HG03135 (cell line): Measurements from ENCODE around the gene GNAS-AS1.
A peak's percentile ranks its signal among the peaks of the same experiment; 100 is the strongest.

Experiments
- ATAC-seq: cut with Tn5 transposase; IDR thresholded peaks from one replicate; pipeline ENCODE4 v1.9.1; 2021; ENCODE audit warnings: mild to moderate bottlenecking, moderate library complexity; ENCODE audit not compliant: unreplicated experiment

The GNAS-AS1 gene

GRCh38 chr20:58863044-58863790, 12.5 kb upstream of the GNAS-AS1 start:
- ATAC-seq = no peak

- ATAC-seq = no peak
These were observed 5.0 kb upstream of the GNAS-AS1 start for GRCh38 chr20:58855506-58856389.

- ATAC-seq = no peak
These were observed 4.2 kb upstream of the GNAS-AS1 start for GRCh38 chr20:58854638-58855471.

GRCh38 chr20:58853976-58854637, 3.4 kb upstream of the GNAS-AS1 start:
- no peak for ATAC-seq

GRCh38 chr20:58853466-58853865, 2.8 kb upstream of the GNAS-AS1 start:
- ATAC-seq = no peak

GRCh38 chr20:58852543-58853271, 2.0 kb upstream of the GNAS-AS1 start, which contains the start of gene GNAS:
Gene GNAS (plus strand): TSS chr20:58852716.
- ATAC-seq = no peak

GRCh38 chr20:58851969-58852458, 1.3 kb upstream of the GNAS-AS1 start:
- no peak for ATAC-seq

- ATAC-seq = peak; percentile 18
These were observed 693 bp upstream of the GNAS-AS1 start for GRCh38 chr20:58851221-58851968.

- ATAC-seq = no peak
These were observed 3.2 kb downstream of the GNAS-AS1 start for GRCh38 chr20:58847463-58847862.

GRCh38 chr20:58845706-58846105, 5.0 kb downstream of the GNAS-AS1 start:
- ATAC-seq = no peak

- no peak for ATAC-seq
These were observed 7.6 kb downstream of the GNAS-AS1 start for GRCh38 chr20:58843128-58843556.

GRCh38 chr20:58842276-58842675, 8.4 kb downstream of the GNAS-AS1 start:
- no peak for ATAC-seq

GRCh38 chr20:58841539-58842264, 9.0 kb downstream of the GNAS-AS1 start:
- ATAC-seq = no peak

- no peak for ATAC-seq
These were observed 9.7 kb downstream of the GNAS-AS1 start for GRCh38 chr20:58840816-58841538.

- no peak for ATAC-seq
These were observed 10.5 kb downstream of the GNAS-AS1 start for GRCh38 chr20:58839991-58840747.

GRCh38 chr20:58839474-58839874, 11.2 kb downstream of the GNAS-AS1 start:
- ATAC-seq = no peak

- no peak for ATAC-seq
These were observed 12.5 kb downstream of the GNAS-AS1 start for GRCh38 chr20:58838174-58838573.
